GM11168 (cell line): ENCODE measurements around the gene PRKG1.

Source experiments
- in situ Hi-C: fragments of 300-500 bp; cut with MboI; formaldehyde crosslinking; loops from one replicate; pipeline ENCODE4 v1.12.0; 2022; ENCODE audit warnings: low sequenced_read_pairs; ENCODE audit not compliant: unreplicated experiment

Gene PRKG1

GRCh38 chr10:51607463-51607835 is 533.2 kb downstream of the PRKG1 start:
- in situ Hi-C loops: no loop called here

GRCh38 chr10:51608211-51608610 is 533.9 kb downstream of the PRKG1 start:
- in situ Hi-C loops: no loop called here

- in situ Hi-C loops: no loop called here
Measured at GRCh38 chr10:51615764-51616298, 541.5 kb downstream of the PRKG1 start.

- in situ Hi-C loops: no loop called here
Measured at GRCh38 chr10:51617576-51618235, 543.4 kb downstream of the PRKG1 start.

- in situ Hi-C loops: no loop called here
Measured at GRCh38 chr10:51619365-51619764, 545.1 kb downstream of the PRKG1 start.

GRCh38 chr10:51620131-51620530 is 545.8 kb downstream of the PRKG1 start:
- in situ Hi-C loops: no loop called here

GRCh38 chr10:51624013-51624412 is 549.7 kb downstream of the PRKG1 start:
- in situ Hi-C loops: no loop called here

GRCh38 chr10:51629934-51630639 is 555.8 kb downstream of the PRKG1 start:
- in situ Hi-C loops: no loop called here

GRCh38 chr10:51630640-51631005 is 556.3 kb downstream of the PRKG1 start:
- in situ Hi-C loops: no loop called here

GRCh38 chr10:51635436-51635835 is 561.1 kb downstream of the PRKG1 start:
- in situ Hi-C loops: no loop called here

- in situ Hi-C loops: no loop called here
Measured at GRCh38 chr10:51638211-51638610, 563.9 kb downstream of the PRKG1 start.

GRCh38 chr10:51638737-51639136 is 564.5 kb downstream of the PRKG1 start:
- in situ Hi-C loops: no loop called here

GRCh38 chr10:51640120-51640819 is 566.0 kb downstream of the PRKG1 start:
- in situ Hi-C loops: no loop called here

GRCh38 chr10:51642581-51642980 is 568.3 kb downstream of the PRKG1 start:
- in situ Hi-C loops: no loop called here

GRCh38 chr10:51643734-51644133 is 569.4 kb downstream of the PRKG1 start:
- in situ Hi-C loops: no loop called here

- in situ Hi-C loops: no loop called here
Measured at GRCh38 chr10:51649064-51649463, 574.8 kb downstream of the PRKG1 start.

GRCh38 chr10:51651063-51651462 is 576.8 kb downstream of the PRKG1 start:
- in situ Hi-C loops: no loop called here

GRCh38 chr10:51653025-51653424 is 578.7 kb downstream of the PRKG1 start:
- in situ Hi-C loops: no loop called here

- in situ Hi-C loops: no loop called here
Measured at GRCh38 chr10:51654918-51655317, 580.6 kb downstream of the PRKG1 start.

GRCh38 chr10:51656503-51656902 is 582.2 kb downstream of the PRKG1 start:
- in situ Hi-C loops: no loop called here

- in situ Hi-C loops: no loop called here
Measured at GRCh38 chr10:51658000-51658399, 583.7 kb downstream of the PRKG1 start.
